Liver (tissue), 9 donors: Measurements from ENCODE around the gene TOX2. TPM values are rescaled to one million over a fixed set of nuclear protein-coding genes. Genes with fewer than 3 reads are reported as not detected.

Experiments used
- DNase-seq: peaks from one replicate; pipeline ENCODE4 v3.0.0-alpha.2; 2017; ENCODE audit warnings: low spot score
- H3K27ac ChIP-seq, 2 donors: one replicate each; pipeline ENCODE4 v1.7.0; 2013; ENCODE audit warnings: inconsistent platforms in 2 of 2, low read length in 2 of 2, control low read depth in 1 of 2, low read depth in 1 of 2, mild to moderate bottlenecking in 1 of 2
- H3K27me3 ChIP-seq, 4 donors: one replicate each; pipeline versions ENCODE4 v1.6.1 to v1.7.0; 2013; ENCODE audit warnings: low read length in 3 of 4, inconsistent platforms in 1 of 4, mild to moderate bottlenecking in 1 of 4, moderate library complexity in 1 of 4; ENCODE audit not compliant: control insufficient read depth in 4 of 4, insufficient read depth in 4 of 4
- H3K36me3 ChIP-seq, 4 donors: one replicate each; pipeline versions ENCODE4 v1.6.1 to v1.7.0; 2013; ENCODE audit warnings: low read length in 3 of 4, mild to moderate bottlenecking in 3 of 4, low read depth in 1 of 4, moderate library complexity in 1 of 4; ENCODE audit not compliant: control insufficient read depth in 4 of 4, insufficient read depth in 3 of 4
- H3K4me1 ChIP-seq, 4 donors: one replicate each; pipeline versions ENCODE4 v1.6.1 to v1.7.0; 2013; ENCODE audit warnings: low read length in 3 of 4, mild to moderate bottlenecking in 3 of 4, moderate library complexity in 1 of 4; ENCODE audit not compliant: control insufficient read depth in 4 of 4, insufficient read depth in 4 of 4
- H3K4me3 ChIP-seq, 3 donors: one replicate each; pipeline versions ENCODE4 v1.6.1 to v1.7.0; 2013; ENCODE audit warnings: low read length in 3 of 3, control low read depth in 1 of 3, low read depth in 1 of 3, mild to moderate bottlenecking in 1 of 3
- H3K9ac ChIP-seq, 2 donors: one replicate each; pipeline ENCODE4 v1.7.0; 2013; ENCODE audit warnings: low read length in 2 of 2, mild to moderate bottlenecking in 2 of 2, moderate library complexity in 2 of 2, control low read depth in 1 of 2, low read depth in 1 of 2
- H3K9me3 ChIP-seq, 4 donors: one replicate each; pipeline versions ENCODE4 v1.6.1 to v1.7.0; 2013; ENCODE audit warnings: low read length in 3 of 4; ENCODE audit not compliant: control insufficient read depth in 4 of 4
- EGR1 ChIP-seq, 2 donors: IDR thresholded peaks; 2 replicates each; pipeline ENCODE4 v1.6.1; 2016 to 2018; ENCODE audit warnings: antibody characterized with exemption in 2 of 2, low read depth in 2 of 2
- FOXA1 ChIP-seq: IDR thresholded peaks from 2 replicates; pipeline ENCODE4 v1.6.1; 2016; ENCODE audit warnings: antibody characterized with exemption
- FOXA2 ChIP-seq: IDR thresholded peaks from 2 replicates; pipeline ENCODE4 v1.6.1; 2016; ENCODE audit warnings: antibody characterized with exemption
- GABPA ChIP-seq, 2 donors: IDR thresholded peaks in 1 of 2; conservative IDR thresholded peaks in 1 of 2; 2 replicates each; pipeline ENCODE4 v1.6.1; 2016; ENCODE audit warnings: antibody characterized with exemption in 2 of 2, mild to moderate bottlenecking in 1 of 2, moderate library complexity in 1 of 2
- HNF4G ChIP-seq: IDR thresholded peaks from 2 replicates; pipeline ENCODE4 v1.6.1; 2016; ENCODE audit warnings: antibody characterized with exemption
- JUND ChIP-seq, 2 donors: IDR thresholded peaks; 2 replicates each; pipeline ENCODE4 v1.6.1; 2016; ENCODE audit warnings: antibody characterized with exemption in 2 of 2
- NR2F2 ChIP-seq: IDR thresholded peaks from 2 replicates; pipeline ENCODE4 v1.6.1; 2016; ENCODE audit warnings: antibody characterized with exemption
- SP1 ChIP-seq: IDR thresholded peaks from 2 replicates; pipeline ENCODE4 v1.6.1; 2018; ENCODE audit warnings: antibody characterized with exemption, mild to moderate bottlenecking
- TAF1 ChIP-seq: conservative IDR thresholded peaks from 2 replicates; pipeline ENCODE4 v1.6.1; 2016; ENCODE audit warnings: antibody characterized with exemption, mild to moderate bottlenecking
- WGBS: extraction: QIAGEN DNeasy Blood & Tissue Kit; methylation state at CpG from one replicate; pipeline ENCODE4 v1.1.7; 2013; 5-methylcytosine and 5-hydroxymethylcytosine counted together
- polyA plus RNA-seq, 2 donors: library from polyadenylated mRNA; stranded (reverse) in 1 of 2; unstranded in 1 of 2; fragments of 200-250 nt in 1 of 2; fragments of >200 nt in 1 of 2; fragmentation: Nextera tagmentation in 1 of 2; extraction: Ambion mirVana in 1 of 2; gene quantifications; one replicate each; pipeline versions ENCODE4 v1.2.1 to v1.2.3, GENCODE V29; 2013 to 2015
- total RNA-seq, 2 donors: library from RNA; depleted of rRNA; stranded (reverse); fragments of >200 nt; gene quantifications; one replicate each; pipeline ENCODE4 v1.2.3, GENCODE V29; 2014
- TF ChIP-seq, protein P1 (sequence below): IDR thresholded peaks from 2 replicates; pipeline ENCODE4 v1.6.1; 2016; ENCODE audit warnings: antibody characterized with exemption
- donor health status: healthy.
- donor health status: healthy.
- donor health status: healthy.
- donor health status: healthy.
- donor health status: healthy.

TOX2 gene
- total and polyA plus RNA-seq, 4 donors: 0.33 to 2.7 (median 1.4) TPM

DNA sequence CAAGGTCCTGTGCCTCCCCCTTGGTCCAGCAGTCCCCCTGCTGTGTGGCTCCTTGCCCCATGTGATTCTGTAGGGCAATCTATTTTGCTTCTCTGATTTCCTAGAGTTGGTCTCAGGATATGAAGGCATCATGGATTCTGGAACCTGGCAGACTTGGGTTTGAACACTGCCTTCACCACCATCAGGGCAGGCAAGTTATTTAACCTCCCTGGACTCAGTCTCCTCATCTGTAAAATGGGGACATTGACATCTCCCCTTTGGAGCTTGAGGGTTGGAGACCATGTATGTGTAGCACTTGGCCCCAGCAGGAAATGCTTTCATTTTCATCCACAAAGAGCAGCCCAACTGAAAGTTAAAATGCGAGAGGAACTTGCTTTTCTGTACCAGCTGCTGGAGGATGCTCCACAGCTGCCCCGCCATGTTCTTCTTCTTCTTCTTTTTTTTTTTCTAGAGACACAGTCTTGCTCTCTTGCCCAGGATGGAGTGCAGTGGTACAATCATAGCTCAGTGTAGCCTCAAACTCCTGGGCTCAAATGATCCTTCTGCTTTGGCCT lies 6.7 kb downstream of the TOX2 start (continued):
- TF ChIP-seq, protein P1, sequence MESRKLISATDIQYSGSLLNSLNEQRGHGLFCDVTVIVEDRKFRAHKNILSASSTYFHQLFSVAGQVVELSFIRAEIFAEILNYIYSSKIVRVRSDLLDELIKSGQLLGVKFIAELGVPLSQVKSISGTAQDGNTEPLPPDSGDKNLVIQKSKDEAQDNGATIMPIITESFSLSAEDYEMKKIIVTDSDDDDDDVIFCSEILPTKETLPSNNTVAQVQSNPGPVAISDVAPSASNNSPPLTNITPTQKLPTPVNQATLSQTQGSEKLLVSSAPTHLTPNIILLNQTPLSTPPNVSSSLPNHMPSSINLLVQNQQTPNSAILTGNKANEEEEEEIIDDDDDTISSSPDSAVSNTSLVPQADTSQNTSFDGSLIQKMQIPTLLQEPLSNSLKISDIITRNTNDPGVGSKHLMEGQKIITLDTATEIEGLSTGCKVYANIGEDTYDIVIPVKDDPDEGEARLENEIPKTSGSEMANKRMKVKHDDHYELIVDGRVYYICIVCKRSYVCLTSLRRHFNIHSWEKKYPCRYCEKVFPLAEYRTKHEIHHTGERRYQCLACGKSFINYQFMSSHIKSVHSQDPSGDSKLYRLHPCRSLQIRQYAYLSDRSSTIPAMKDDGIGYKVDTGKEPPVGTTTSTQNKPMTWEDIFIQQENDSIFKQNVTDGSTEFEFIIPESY: no peak
- TF ChIP-seq FOXA2: no peak

DNA sequence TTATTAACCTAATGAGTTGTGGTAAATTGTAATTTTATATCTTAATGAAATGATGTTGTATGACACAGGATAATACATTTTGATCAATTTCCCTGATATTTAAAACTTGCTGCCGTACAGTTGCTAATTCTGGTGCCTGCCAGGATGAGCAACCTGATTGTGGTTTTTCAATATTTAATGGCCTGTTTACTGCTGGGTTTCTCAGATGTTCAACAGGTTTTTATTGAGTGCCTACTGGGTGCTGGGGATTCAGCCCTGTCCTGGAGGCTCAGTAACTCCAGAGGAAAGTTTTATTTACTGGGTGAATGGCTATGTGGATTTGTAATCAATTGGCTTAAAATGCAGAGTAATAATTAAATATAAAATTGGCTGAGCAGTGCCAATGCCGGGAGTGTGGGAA lies 8.0 kb downstream of the TOX2 start:
- no peaks in the 10 kb centered on the region for H3K9me3 ChIP-seq
- no peaks in the 10 kb centered on the region for H3K36me3 ChIP-seq
- no peak overlapping the region for H3K27ac ChIP-seq
- H3K4me1 ChIP-seq: peaks cover 0 to 8% (median 0%) of the 10 kb centered on the region in 4 donors
- WGBS: 76% methylated on average over 2 of the region's 2 CpGs
- H3K4me3 ChIP-seq: no peak overlapping the region
- no peak for TF ChIP-seq NR2F2
- TF ChIP-seq EGR1 (IDR thresholded peaks at IDR 0.05; ENCODE audit: low read depth in 2 of 2): no peak
- no peak for TF ChIP-seq GABPA (IDR thresholded peaks at IDR 0.05 in 1 of 2, conservative IDR thresholded peaks at IDR 0.05 in 1 of 2)
- TF ChIP-seq FOXA1: no peak
- TF ChIP-seq, protein P1: no peak
- no peak for TF ChIP-seq HNF4G
- TF ChIP-seq JUND (IDR thresholded peaks at IDR 0.05): no peak
- no peak overlapping the region for H3K9ac ChIP-seq
- peaks cover 0 to 2% (median 0%) of the 10 kb centered on the region in 4 donors for H3K27me3 ChIP-seq
- DNase-seq: no peak

DNA sequence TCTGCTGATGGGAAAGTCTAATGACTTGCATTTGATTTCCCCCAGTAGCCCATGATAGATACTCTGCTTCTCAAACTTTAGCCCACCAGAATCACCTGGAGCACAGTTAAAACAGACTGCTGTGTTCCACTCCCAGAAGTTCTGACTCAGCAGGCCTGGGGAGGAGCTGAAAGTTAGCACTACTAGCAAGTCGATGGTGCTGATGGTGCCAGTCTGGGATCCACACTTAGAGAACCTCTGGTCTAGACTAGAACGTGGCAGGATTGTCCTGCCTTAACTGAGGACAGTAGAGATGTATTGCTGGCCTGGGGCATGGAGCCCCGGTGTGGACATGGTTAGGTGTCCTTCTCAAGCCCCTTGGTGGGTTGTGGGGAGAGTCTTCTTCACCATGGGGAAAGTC lies 8.7 kb downstream of the TOX2 start:
- Histone ChIP-seq H3K27me3 (peaks cover 0 to 1% (median 0%) of the 10 kb centered on the region in 4 donors), H3K4me1 (peaks cover 0 to 8% (median 0%) of the 10 kb centered on the region in 4 donors), H3K9me3 (no peaks in the 10 kb centered on the region), H3K36me3 (no peaks in the 10 kb centered on the region), H3K27ac (no peak overlapping the region), H3K9ac (no peak overlapping the region), H3K4me3 (no peak overlapping the region)
- WGBS: 79% methylated on average over 3 of the region's 3 CpGs
- TF ChIP-seq GABPA (IDR thresholded peaks at IDR 0.05 in 1 of 2, conservative IDR thresholded peaks at IDR 0.05 in 1 of 2) (no peak), SP1 (no peak), TAF1 (no peak), EGR1 (IDR thresholded peaks at IDR 0.05; ENCODE audit: low read depth in 2 of 2) (no peak)
- TF ChIP-seq, protein P1: no peak
- DNase-seq: no peak
